HT-29 (cell line): ENCODE measurements around the gene IQCM. TPM values are rescaled to one million over a fixed set of nuclear protein-coding genes. Genes with fewer than 3 reads are reported as not detected.

Experiments used
- DNase-seq: peaks from one replicate; pipeline ENCODE4 v3.0.0-alpha.2; 2015; ENCODE audit warnings: low spot score
- total RNA-seq: library from RNA; depleted of rRNA; stranded (reverse); fragments of >200 nt; shearing (Covaris generic); gene quantifications from 2 replicates; pipeline ENCODE4 v1.2.3, GENCODE V29; 2014

IQCM gene
- total RNA-seq, 1 experiment from 2014 or later, result not detected

DNA sequence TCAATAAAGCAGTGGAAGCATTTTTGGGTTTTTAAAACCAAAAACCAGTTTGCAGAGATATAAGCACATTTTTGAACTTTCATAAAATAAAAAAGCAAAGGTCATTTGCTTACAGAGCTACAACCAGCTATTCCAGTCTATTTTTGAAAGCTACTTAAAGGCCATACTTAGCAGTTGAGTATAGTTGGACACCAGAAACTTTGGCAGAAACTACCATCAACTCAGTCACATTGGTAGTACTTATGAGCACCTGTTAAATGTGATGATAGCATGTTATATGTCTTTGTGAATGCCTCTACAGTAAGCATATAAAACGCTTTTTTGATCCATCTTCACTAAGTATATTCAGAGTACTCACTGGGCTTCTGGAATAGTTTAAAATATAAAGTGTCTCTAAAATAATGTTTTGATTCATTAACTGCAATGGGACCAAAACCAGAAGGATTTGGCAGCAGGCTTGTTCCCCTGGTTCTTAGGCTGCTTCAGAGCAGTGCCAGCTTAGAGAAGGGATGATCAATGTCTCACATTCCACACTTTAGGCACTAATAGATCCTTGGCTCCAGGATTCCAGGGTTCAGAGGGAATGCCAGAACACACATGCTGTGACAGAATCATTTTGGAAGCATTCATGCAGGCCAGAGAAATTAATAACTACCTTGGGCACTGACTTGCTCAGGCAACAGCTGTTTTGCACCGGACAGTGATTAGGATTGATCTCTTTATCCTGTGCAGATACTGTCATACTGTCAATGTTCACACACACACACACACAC is 103.9 kb downstream of the IQCM start:
- no peak for DNase-seq

DNA sequence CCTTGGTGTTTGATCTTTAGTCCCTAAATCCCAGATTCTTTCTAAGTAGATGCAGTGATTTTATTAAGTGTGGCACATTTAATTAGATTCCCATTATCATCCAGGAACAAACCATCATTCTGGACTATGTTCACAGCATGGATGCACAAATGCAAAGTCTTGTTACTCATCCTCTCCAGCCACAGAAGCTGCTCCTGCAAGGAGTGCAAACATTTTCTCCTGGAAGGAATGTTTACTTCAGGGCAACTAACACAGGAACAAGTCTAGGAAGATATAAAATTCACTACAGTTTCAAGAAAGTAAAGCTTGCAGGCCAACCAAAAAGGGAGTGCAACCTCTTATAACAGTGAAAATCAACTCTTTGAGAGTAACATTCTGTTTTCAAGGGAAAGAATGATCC is 106.0 kb downstream of the IQCM start:
- no peak for DNase-seq

GRCh38 chr4:149708513-149709130 is 107.0 kb downstream of the IQCM start:
- DNase-seq, result peak; percentile 69

- no peak for DNase-seq
Observed at GRCh38 chr4:149707862-149708261, 107.8 kb downstream of the IQCM start.

- DNase-seq, result no peak
Observed at GRCh38 chr4:149706942-149707341, 108.7 kb downstream of the IQCM start.

DNA sequence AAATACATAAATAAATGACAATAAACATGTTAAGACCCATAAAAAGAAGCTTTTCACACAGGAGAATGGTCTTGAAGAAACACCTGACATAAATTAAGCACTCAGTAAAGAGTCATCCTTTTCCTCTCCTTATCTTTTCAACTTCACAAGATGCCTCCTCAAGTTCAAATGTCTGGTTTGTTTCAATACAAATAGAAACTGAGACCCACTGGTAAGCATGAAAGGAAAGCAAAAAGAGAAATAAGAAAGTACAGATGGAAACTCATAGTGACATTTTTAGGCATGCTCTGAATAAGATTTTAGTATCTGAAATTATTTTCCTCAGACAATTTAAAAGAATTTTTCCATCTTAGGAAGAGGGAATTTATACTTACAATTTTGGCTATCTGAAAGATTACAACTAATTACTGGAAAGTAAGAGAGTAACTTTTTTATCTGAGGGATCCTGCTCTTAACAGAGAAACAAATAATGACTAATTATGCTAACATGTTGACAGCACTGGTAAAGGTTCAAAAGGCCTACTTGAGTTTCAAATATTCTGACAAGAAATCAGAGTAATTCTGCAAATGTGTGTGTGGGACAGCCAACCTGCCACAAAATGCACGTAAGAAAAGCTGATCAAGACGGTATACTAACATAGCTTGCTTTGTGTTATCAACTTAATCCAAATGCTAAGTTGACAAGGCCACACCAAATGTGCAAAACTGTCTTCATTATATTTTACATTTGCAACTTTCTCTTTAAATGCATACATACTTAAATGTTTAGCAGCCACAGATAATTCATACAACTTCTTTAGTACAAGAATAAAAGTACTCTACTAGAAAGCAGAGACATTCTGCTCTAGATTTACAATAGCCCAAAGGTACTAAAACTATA is 113.0 kb downstream of the IQCM start:
- no peak for DNase-seq

DNA sequence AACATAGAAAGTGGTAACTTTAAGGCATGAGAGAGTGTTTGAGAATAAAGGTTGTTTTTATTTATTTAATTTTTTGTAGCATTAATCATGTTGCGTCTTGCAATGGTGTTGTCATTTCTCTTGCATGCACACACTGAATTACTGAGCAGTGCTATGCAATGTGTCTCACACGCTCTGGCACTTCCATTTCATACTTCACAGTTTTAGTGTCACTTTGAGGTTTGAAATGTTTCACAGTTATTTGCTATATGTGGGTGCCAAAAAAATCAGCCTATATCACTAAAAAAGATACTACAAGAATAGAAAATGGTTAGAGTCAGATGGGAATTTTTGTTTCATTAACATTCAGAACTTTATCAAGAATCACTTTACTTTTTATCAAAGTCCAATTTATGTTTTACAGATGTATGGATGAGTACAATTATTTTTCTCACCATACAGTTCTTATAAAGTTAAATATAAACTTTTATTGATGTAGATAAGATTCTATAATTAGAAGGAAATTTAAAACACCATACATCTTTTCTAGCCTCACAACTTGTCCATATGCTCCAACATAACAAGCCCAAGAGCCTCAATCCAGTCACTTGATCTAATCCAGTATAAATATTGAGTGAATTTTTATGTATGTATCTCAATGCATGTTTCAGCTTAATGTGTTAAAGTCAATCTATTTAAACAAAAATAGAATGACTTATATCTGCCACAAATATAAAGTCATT is 114.0 kb downstream of the IQCM start:
- no peak for DNase-seq

DNA sequence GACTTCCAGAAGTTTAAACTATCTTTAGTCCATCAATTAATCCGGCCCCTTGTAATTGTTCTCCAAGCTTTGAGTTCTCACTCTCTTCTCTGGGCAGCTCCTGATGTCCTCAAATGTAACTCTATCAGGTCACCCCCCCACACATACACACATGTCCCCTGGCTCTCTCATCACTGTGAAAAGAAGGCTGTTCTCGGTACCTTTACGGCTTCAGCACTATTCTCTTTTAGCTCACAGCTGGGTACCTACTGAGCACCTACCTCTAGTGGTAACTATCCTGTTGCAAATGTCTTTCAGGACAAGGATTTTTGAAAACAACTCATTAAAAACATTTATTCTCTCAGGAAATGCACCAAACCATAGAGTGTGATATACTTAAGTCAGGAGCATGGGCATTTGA is 115.4 kb downstream of the IQCM start:
- no peak for DNase-seq

DNA sequence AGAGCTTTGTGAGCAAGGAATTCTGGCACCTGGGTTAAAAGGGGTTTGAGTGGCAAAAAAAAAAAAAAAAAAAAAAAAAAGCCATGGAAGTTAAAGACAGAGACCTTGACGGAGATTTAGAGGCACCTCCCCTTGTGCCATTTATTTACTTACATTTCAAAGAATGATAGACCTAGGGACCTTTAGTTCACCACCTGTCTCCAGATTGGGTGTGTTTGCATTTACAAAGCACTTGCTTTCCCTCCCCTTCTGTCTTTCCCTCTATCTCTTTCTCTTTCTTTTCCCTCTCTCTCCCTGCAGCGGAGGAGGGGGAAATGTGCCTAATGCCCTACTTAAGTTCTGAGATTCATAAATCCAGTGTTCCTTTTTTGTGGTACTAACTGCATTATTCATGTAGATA is 116.0 kb downstream of the IQCM start:
- no peak for DNase-seq

- DNase-seq, result peak; percentile 14
Observed at GRCh38 chr4:149690726-149691125, 124.9 kb downstream of the IQCM start.

DNA sequence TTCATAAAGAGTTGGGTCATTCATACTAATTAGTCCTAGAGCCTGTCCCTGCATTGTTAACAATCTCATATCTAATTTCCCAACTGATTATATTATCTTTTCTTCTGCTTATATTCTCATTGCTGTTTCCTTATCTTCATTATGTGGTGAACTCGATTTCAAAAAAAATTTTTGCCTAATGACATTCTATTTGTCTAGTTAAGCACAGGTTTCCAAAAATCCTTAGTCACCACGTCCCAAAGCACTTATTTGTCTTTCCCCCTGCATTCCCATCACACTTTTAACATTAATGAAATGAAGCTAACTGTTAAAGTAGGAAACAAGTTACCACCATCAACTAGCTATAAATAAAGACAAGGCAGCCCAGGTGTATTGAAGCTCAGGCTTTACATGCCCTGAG is 131.1 kb downstream of the IQCM start:
- DNase-seq, result no peak

DNA sequence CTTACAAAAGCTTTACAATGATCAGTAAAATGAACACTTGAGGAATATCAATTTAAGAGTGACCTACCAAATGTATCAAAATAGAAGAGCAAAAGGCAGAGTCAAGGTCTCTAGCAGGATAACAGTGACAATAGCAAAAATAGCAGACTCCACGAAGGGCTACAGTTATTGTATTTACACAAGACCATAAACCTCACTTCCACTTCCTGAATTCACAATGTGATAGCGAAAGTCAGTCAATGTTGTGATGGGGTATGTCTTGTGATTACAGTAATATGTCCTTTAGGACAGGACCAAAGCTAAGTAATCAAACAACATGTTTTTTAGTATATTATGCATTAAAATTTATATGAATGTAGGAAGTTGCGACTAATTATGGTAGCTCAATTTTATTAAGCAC is 139.6 kb downstream of the IQCM start:
- no peak for DNase-seq

DNA sequence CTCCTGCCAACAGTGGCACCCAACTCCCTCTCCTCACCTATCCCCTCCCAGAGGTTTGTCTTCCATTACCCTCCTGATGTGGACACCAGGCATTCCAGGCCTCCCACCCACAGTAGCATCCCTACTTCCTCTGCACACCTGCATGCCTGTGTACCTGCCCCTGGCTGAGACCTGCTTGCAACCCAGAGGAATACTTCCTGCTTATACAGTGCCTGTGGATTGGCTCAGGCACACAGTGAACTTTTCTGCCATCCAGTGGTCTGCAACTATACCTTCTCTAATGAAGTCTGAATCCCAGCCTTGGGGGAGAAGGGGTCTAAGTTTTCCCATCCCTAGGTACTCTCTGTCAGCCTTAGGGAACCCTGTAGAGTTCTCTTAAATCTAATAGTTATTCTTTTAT is 169.9 kb downstream of the IQCM start:
- DNase-seq, result peak; percentile 25

GRCh38 chr4:149638073-149638472 is 177.6 kb downstream of the IQCM start:
- DNase-seq, result no peak

- no peak for DNase-seq
Observed at GRCh38 chr4:149634368-149634767, 181.3 kb downstream of the IQCM start.

DNA sequence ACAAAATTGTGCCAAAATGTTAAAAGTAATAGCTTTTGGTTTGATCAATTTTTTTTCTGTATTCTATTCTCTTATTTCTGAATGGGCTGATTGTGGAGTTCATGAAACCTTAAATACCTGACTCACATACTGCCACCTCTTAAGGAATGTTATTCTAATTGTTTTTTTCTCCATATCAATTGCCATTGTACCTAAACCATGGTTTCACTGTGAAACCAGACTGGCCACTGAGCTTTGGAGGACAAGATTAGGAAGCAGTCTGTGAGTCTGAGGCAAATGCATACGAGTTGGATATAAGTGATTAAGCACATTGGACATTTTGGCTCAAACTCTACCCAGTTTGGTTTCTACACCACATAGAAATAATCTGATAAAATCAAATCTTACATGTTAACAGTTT is 184.0 kb downstream of the IQCM start:
- DNase-seq, result no peak

GRCh38 chr4:149630064-149630463 is 185.6 kb downstream of the IQCM start:
- DNase-seq, result no peak

DNA sequence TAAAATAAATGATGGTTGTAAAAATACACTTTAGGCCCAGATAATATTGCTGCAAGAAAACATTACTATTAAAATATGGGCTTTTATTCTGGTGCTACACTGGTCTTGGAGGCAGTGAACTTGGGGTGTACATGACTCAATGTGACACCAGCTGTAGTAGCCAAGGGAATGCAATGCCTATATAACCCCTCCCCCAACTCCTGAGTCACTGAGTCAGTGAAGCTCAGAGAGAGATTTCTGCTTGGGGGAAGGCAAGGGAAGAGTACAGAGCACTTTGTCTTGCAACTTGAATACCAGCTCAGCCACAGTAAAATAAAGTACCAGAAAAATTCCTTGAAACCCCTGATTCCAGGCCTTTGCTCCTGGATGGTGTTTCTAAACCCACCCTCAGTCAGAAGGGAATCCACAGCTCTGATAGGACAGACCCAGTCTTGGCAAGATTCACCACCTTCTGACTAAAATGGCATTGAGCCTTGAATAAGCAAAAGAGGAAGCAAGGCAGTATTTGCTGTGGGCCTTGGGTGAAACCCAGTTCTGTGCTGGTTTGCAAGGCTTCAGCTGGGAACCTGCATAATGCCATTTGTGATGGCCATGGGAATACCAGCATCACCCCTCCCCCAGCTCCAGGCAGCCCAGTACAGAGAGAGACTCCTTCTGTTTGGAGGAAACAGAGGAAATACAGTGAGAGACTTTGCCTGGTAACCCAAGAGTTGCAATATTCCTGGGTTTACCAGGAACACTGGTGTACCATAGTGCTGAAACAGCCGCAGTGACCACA is 209.9 kb downstream of the IQCM start:
- no peak for DNase-seq

GRCh38 chr4:149604827-149605226 is 210.8 kb downstream of the IQCM start:
- no peak for DNase-seq

GRCh38 chr4:149595500-149595899 is 220.1 kb downstream of the IQCM start:
- no peak for DNase-seq

- no peak for DNase-seq
Observed at GRCh38 chr4:149589826-149590225, 225.8 kb downstream of the IQCM start.
